ENCODE measurements around the gene NCLN.
"Not testable (repeated sequence)": the region's sequence is repeated elsewhere in the genome, so short reads cannot be mapped to it uniquely, and the experiment has no call there.

The NCLN gene

GRCh38 chr19:3221576-3221975 lies 35.8 kb downstream of the NCLN start:
- not testable (repeated sequence) for H3K4me1 ChIP-seq (ENCODE audit: insufficient read depth, low read length); H3K27ac ChIP-seq (ENCODE audit: low read depth, low read length); H3K27me3 ChIP-seq (ENCODE audit: insufficient read depth, low read length); H3K9ac ChIP-seq (ENCODE audit: low read depth, low read length); H3K9me3 ChIP-seq (ENCODE audit: insufficient read depth, low read depth, low read length); H3K36me3 ChIP-seq (ENCODE audit: insufficient read depth, low read length); H3K4me3 ChIP-seq (ENCODE audit: low read length)
- WGBS = 96% methylated on average over 5 of the region's 5 CpGs

GRCh38 chr19:3222709-3223108 lies 37.0 kb downstream of the NCLN start:
- H3K9ac ChIP-seq (ENCODE audit: low read depth, low read length) = no peak overlapping the region
- H3K4me3 ChIP-seq (ENCODE audit: low read length) = no peak overlapping the region
- 89% methylated on average over 5 of the region's 5 CpGs for WGBS
- peaks cover 5% of the 10 kb centered on the region; the same call in 1 of the 2 replicates for H3K27me3 ChIP-seq (ENCODE audit: insufficient read depth, low read length)
- no peaks in the 10 kb centered on the region for H3K36me3 ChIP-seq (ENCODE audit: insufficient read depth, low read length)
- no peaks in the 10 kb centered on the region for H3K4me1 ChIP-seq (ENCODE audit: insufficient read depth, low read length)
- H3K9me3 ChIP-seq (ENCODE audit: insufficient read depth, low read depth, low read length) = no peaks in the 10 kb centered on the region
- H3K27ac ChIP-seq (ENCODE audit: low read depth, low read length) = no peak overlapping the region

GRCh38 chr19:3224346-3225168 lies 38.8 kb downstream of the NCLN start, which contains the start of gene CELF5:
Gene CELF5, plus strand, starts transcription at chr19:3224661. Its CDS starts 79 bp downstream, at chr19:3224740.
- 2% methylated on average over 92 of the region's 94 CpGs for WGBS
- H3K9ac ChIP-seq (ENCODE audit: low read depth, low read length) = no peak within 1 kb of the TSS

GRCh38 chr19:3225169-3225485 lies 39.4 kb downstream of the NCLN start:
- H3K9ac ChIP-seq (ENCODE audit: low read depth, low read length) = no peak overlapping the region
- 6% methylated on average over 6 of the region's 9 CpGs for WGBS
- no peak overlapping the region for H3K27ac ChIP-seq (ENCODE audit: low read depth, low read length)
- no peaks in the 10 kb centered on the region for H3K9me3 ChIP-seq (ENCODE audit: insufficient read depth, low read depth, low read length)
- H3K4me1 ChIP-seq (ENCODE audit: insufficient read depth, low read length) = no peaks in the 10 kb centered on the region
- H3K4me3 ChIP-seq (ENCODE audit: low read length) = peak overlapping the region; percentile 51
- H3K36me3 ChIP-seq (ENCODE audit: insufficient read depth, low read length) = no peaks in the 10 kb centered on the region
- H3K27me3 ChIP-seq (ENCODE audit: insufficient read depth, low read length) = peaks cover 16% of the 10 kb centered on the region; the same call in 1 of the 2 replicates

More at GRCh38 chr19:3224346-3225168, 38.8 kb downstream of the NCLN start, which contains the start of gene CELF5:
- no peaks in the 10 kb centered on the region for H3K9me3 ChIP-seq (ENCODE audit: insufficient read depth, low read depth, low read length)
- peaks cover 16% of the 10 kb centered on the region; the same call in 1 of the 2 replicates for H3K27me3 ChIP-seq (ENCODE audit: insufficient read depth, low read length)
- no peaks in the 10 kb centered on the region for H3K36me3 ChIP-seq (ENCODE audit: insufficient read depth, low read length)
- H3K4me1 ChIP-seq (ENCODE audit: insufficient read depth, low read length) = no peaks in the 10 kb centered on the region
- H3K4me3 ChIP-seq (ENCODE audit: low read length) = peak within 1 kb of the TSS; percentile 67
- H3K27ac ChIP-seq (ENCODE audit: low read depth, low read length) = no peak within 1 kb of the TSS

GRCh38 chr19:3225677-3226093 lies 40.0 kb downstream of the NCLN start:
- 40% methylated on average over 16 of the region's 16 CpGs for WGBS
- H3K4me3 ChIP-seq (ENCODE audit: low read length) = peak overlapping the region; percentile 51

GRCh38 chr19:3227054-3227626 lies 41.4 kb downstream of the NCLN start:
- Histone ChIP-seq H3K36me3 (ENCODE audit: insufficient read depth, low read length) (no peaks in the 10 kb centered on the region), H3K27me3 (ENCODE audit: insufficient read depth, low read length) (peaks cover 16% of the 10 kb centered on the region; the same call in 1 of the 2 replicates), H3K27ac (ENCODE audit: low read depth, low read length) (no peak overlapping the region), H3K4me3 (ENCODE audit: low read length) (no peak overlapping the region), H3K9ac (ENCODE audit: low read depth, low read length) (no peak overlapping the region), H3K9me3 (ENCODE audit: insufficient read depth, low read depth, low read length) (no peaks in the 10 kb centered on the region), H3K4me1 (ENCODE audit: insufficient read depth, low read length) (no peaks in the 10 kb centered on the region)
- whole genome bisulfite sequencing = 76% methylated on average over 12 of the region's 12 CpGs

More at GRCh38 chr19:3225677-3226093, 40.0 kb downstream of the NCLN start:
- H3K4me1 ChIP-seq (ENCODE audit: insufficient read depth, low read length) = no peaks in the 10 kb centered on the region
- no peaks in the 10 kb centered on the region for H3K36me3 ChIP-seq (ENCODE audit: insufficient read depth, low read length)
- H3K27ac ChIP-seq (ENCODE audit: low read depth, low read length) = no peak overlapping the region
- H3K27me3 ChIP-seq (ENCODE audit: insufficient read depth, low read length) = peaks cover 16% of the 10 kb centered on the region; the same call in 1 of the 2 replicates
- no peak overlapping the region for H3K9ac ChIP-seq (ENCODE audit: low read depth, low read length)
- no peaks in the 10 kb centered on the region for H3K9me3 ChIP-seq (ENCODE audit: insufficient read depth, low read depth, low read length)

GRCh38 chr19:3229346-3229743 lies 43.6 kb downstream of the NCLN start:
- Histone ChIP-seq H3K9ac (ENCODE audit: low read depth, low read length) (no peak overlapping the region), H3K36me3 (ENCODE audit: insufficient read depth, low read length) (no peaks in the 10 kb centered on the region), H3K27me3 (ENCODE audit: insufficient read depth, low read length) (peaks cover 16% of the 10 kb centered on the region; the same call in 1 of the 2 replicates), H3K27ac (ENCODE audit: low read depth, low read length) (no peak overlapping the region), H3K9me3 (ENCODE audit: insufficient read depth, low read depth, low read length) (no peaks in the 10 kb centered on the region), H3K4me3 (ENCODE audit: low read length) (no peak overlapping the region), H3K4me1 (ENCODE audit: insufficient read depth, low read length) (no peaks in the 10 kb centered on the region)
- WGBS = 57% methylated on average over 9 of the region's 9 CpGs

- Histone ChIP-seq H3K27ac (ENCODE audit: low read depth, low read length) (no peak overlapping the region), H3K4me3 (ENCODE audit: low read length) (no peak overlapping the region), H3K36me3 (ENCODE audit: insufficient read depth, low read length) (no peaks in the 10 kb centered on the region), H3K27me3 (ENCODE audit: insufficient read depth, low read length) (peaks cover 16% of the 10 kb centered on the region; the same call in 1 of the 2 replicates), H3K9me3 (ENCODE audit: insufficient read depth, low read depth, low read length) (no peaks in the 10 kb centered on the region), H3K9ac (ENCODE audit: low read depth, low read length) (no peak overlapping the region), H3K4me1 (ENCODE audit: insufficient read depth, low read length) (no peaks in the 10 kb centered on the region)
- 84% methylated on average over 4 of the region's 4 CpGs for WGBS
These were observed 44.3 kb downstream of the NCLN start for GRCh38 chr19:3229888-3230496.

- peaks cover 10% of the 10 kb centered on the region; the same call in 1 of the 2 replicates for H3K27me3 ChIP-seq (ENCODE audit: insufficient read depth, low read length)
- H3K4me1 ChIP-seq (ENCODE audit: insufficient read depth, low read length) = no peaks in the 10 kb centered on the region
- no peak overlapping the region for H3K27ac ChIP-seq (ENCODE audit: low read depth, low read length)
- H3K4me3 ChIP-seq (ENCODE audit: low read length) = no peak overlapping the region
- H3K9me3 ChIP-seq (ENCODE audit: insufficient read depth, low read depth, low read length) = no peaks in the 10 kb centered on the region
- no peak overlapping the region for H3K9ac ChIP-seq (ENCODE audit: low read depth, low read length)
- H3K36me3 ChIP-seq (ENCODE audit: insufficient read depth, low read length) = no peaks in the 10 kb centered on the region
- WGBS = 93% methylated on average over 1 of the region's 1 CpG
These were observed 45.6 kb downstream of the NCLN start for GRCh38 chr19:3231288-3231687.

- H3K4me1 ChIP-seq (ENCODE audit: insufficient read depth, low read length) = no peaks in the 10 kb centered on the region
- H3K27ac ChIP-seq (ENCODE audit: low read depth, low read length) = no peak overlapping the region
- H3K4me3 ChIP-seq (ENCODE audit: low read length) = no peak overlapping the region
- peaks cover 9% of the 10 kb centered on the region; the same call in 1 of the 2 replicates for H3K27me3 ChIP-seq (ENCODE audit: insufficient read depth, low read length)
- H3K9me3 ChIP-seq (ENCODE audit: insufficient read depth, low read depth, low read length) = no peaks in the 10 kb centered on the region
- H3K9ac ChIP-seq (ENCODE audit: low read depth, low read length) = no peak overlapping the region
- WGBS = 89% methylated on average over 4 of the region's 4 CpGs
- H3K36me3 ChIP-seq (ENCODE audit: insufficient read depth, low read length) = no peaks in the 10 kb centered on the region
These were observed 47.4 kb downstream of the NCLN start for GRCh38 chr19:3233116-3233515.

- 53% methylated on average over 3 of the region's 4 CpGs for WGBS
These were observed 48.1 kb downstream of the NCLN start for GRCh38 chr19:3233831-3234230.

More at GRCh38 chr19:3233831-3234230, 48.1 kb downstream of the NCLN start:
- H3K27ac ChIP-seq (ENCODE audit: low read depth, low read length) = no peak overlapping the region
- no peaks in the 10 kb centered on the region for H3K9me3 ChIP-seq (ENCODE audit: insufficient read depth, low read depth, low read length)
- H3K36me3 ChIP-seq (ENCODE audit: insufficient read depth, low read length) = no peaks in the 10 kb centered on the region
- no peak overlapping the region for H3K9ac ChIP-seq (ENCODE audit: low read depth, low read length)
- H3K4me3 ChIP-seq (ENCODE audit: low read length) = no peak overlapping the region
- H3K4me1 ChIP-seq (ENCODE audit: insufficient read depth, low read length) = no peaks in the 10 kb centered on the region
- peaks cover 6% of the 10 kb centered on the region; the same call in 1 of the 2 replicates for H3K27me3 ChIP-seq (ENCODE audit: insufficient read depth, low read length)

Data from HUES64 (cell line).